IPS DF 19.7 (cell line): ENCODE measurements around the gene KREMEN1.

Source experiments
- DNase-seq: peaks from one replicate; pipeline ENCODE4 v3.0.0-alpha.2; 2013; ENCODE audit warnings: low read depth, low spot score

KREMEN1 gene

DNA sequence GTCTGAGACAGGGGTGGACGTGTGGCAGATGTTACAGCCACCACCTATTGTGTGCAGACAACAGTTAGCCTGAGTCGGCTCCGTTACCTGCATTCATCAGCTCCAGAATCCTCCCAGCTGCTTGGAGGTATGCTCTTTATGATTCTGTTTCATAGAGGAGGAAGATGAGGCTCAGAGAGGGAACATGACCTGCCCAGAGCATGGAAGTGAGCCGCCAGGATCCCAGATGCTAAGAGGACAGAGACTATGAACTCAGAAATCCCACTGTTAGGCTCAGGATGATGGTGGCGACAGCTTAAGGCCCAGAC is 134.4 kb downstream of the KREMEN1 start:
- DNase-seq: no peak

DNA sequence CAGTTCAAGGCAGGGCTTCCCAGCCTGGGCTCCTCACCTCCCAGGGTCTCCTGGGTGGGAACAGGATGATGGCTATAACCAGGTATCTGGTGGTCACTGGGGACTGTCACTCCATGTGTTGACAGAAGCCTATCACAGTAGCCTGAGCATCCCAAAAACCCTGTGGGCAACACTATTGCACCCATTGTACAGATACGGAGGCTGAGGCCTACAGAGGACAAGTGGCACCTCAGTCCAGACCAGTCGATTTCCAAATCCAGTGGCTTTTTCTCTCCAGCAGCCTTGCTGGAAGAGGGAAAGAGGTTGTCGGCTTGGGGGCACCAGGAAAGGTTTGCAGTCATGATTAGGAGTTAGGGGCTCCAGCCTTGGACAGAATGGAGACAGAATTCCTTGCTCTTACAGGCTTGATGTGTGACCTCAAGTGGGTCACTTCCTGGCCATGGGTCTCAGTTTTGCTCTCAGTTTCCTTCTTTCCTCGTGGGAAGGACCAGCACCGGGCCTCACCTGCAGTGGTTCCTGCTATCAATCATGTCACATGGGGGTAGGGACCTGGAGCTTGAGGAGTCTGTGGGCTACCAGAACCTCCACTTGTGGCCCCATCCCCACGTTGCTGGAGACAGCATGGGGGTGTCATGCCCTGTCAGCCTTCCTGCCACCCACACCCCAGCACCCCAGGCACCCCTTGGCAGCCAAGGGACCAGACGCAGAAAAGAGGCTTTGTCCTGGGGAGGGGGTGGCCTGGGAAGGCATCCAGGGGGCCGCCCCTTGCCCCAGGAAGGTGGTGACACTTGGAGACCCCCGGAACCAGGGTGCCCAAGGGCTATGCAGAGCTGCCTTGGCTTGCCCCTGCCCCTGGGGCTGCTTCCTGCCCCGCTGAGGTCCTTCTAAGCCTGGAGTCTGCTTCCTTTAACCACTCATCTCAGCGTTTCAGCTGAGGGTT is 135.0 kb downstream of the KREMEN1 start:
- DNase-seq: no peak

DNA sequence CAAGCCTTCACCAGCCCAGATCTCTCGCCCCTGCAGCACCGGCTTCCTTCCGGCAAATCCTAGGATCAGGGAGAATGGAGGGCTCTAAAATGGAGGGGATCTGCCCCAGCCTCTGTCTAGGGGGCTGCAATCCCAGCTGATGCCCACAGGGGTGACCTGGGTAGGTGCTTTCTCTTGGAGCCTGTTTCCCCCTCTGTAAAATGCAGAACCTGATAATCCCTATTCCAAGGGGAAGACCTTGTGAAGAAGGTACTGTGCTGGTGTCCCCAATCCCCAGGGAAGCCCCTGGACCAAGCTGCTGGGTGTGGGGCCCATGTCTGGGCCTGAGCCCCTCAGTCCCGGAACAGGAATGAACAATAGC is 135.6 kb downstream of the KREMEN1 start:
- DNase-seq: no peak

DNA sequence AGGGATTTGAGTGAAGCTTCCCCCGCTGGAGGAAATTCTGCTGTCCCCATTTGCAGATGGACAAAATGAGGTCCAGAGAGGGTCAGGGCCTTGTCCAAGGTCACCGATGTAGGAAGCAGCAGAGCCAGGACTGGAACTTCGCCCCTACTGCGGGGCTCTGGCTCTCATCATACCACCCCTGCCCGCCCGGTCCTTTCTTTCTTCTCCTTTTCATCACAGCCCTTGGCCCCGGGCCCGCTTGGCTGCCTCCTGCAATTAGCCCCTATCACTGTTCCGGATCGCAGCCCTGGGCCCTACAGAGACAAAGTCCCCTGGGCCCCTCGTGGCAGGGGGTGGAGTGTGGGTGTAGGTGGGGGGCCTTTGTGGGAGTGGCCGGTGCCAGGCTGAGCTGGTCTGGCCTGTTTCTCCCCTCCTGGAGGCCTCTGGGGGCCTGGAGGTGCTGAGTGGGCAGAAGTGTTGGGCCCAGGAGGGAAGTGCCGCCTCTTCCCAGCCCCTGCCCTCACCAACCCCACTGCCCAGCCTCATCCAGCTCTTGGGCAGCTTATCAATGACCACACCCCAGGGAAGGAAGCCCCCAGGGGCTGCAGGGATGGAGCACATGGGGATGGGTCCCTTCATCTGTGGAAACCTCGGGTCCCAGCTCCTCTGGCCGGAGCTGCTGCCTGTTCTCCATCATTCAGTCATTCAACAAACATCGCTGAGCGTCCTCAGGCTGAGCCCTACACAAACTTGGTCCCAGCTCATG is 136.2 kb downstream of the KREMEN1 start:
- DNase-seq: no peak

DNA sequence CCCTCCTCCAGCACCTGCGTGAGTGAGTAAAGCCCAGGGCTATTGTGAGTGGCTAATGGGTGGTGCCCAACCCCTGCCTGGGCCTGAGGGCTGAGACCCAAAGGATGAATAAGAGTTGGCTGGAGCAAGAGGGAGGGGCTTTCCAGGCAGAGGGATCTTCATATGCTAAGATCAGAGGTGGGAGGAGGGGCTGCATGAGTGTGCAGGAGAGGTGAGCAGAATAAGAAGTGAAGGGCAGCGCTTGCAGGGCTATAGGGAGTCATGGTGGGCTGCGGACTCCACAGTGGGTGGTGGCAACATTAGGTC is 136.7 kb downstream of the KREMEN1 start:
- DNase-seq: no peak

DNA sequence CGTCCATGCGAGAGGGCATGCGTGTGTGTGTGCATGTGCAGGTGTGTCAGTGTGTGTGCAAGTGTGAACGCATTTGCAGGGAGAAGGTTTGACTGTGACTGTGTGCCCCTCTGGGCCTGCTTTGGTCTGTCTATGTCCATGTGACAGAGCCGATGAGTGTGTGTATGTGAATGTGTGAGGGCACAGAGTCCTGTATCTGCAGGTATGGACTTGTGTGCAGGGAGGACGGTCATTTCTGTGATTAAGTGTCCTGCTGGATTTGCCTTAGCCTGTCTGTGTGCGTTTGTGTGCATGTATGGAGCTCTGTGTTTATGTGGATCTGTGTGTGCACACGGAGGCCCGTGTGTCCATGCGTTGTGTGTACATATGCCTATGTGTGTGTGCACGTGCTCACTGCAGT is 138.2 kb downstream of the KREMEN1 start:
- no peak for DNase-seq

DNA sequence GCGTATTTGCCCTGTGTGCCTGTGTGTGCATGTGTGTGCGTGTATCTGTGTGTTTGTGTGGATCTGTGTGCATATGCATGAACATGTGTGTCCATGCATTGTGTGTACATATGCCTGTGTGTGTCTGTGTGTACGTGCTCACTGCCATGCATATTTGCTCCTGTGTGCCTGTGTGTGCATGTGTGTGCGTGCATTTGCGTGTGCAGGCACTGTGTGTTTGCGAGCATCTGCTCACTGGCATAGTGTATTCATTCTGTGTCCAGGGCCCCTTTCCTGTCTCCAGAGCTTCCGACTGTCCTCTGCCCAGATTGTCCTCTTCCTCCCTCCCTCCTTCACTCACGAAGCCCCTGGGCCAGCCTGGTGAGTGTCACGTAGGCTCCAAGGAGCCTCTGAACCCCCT is 138.6 kb downstream of the KREMEN1 start:
- DNase-seq: no peak

DNA sequence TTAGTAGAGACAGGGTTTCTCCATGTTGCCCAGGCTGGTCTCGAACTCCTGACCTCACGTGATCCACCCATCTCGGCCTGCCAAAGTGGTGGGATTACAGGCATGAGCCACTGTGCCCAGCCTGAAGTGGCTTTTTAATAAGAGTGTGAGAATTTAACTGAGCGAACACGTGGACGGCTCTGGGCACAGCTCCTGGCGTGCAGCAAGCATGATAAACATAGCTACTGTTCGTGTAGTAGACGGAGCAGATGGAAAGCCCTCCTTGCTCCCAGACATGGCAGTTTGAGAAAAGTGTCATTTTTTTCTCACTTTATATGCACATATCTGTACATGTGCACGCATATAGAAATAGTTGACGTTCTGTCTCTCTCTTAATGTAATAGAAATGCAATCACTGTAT is 139.9 kb downstream of the KREMEN1 start:
- no peak for DNase-seq

DNA sequence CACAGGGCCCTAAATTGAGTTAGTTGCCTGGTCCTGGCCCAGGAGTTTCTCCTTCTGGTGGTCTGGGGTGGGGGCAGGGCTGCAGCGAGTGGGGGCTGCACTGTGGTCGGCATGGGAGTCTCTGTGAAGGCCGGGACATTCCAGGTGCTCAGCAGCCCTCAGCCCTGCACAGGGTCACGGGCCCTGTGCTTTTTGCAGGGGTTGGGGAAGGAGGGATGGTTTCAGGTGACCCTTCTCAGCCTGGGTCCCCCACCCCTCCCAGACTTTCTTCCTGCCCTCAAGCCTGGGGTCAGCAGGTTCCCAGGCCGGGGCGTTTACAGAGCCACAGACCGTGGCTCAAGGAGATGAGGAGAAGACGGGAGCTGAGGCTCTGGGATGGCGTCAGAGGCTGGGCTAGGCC is 140.7 kb downstream of the KREMEN1 start:
- no peak for DNase-seq

DNA sequence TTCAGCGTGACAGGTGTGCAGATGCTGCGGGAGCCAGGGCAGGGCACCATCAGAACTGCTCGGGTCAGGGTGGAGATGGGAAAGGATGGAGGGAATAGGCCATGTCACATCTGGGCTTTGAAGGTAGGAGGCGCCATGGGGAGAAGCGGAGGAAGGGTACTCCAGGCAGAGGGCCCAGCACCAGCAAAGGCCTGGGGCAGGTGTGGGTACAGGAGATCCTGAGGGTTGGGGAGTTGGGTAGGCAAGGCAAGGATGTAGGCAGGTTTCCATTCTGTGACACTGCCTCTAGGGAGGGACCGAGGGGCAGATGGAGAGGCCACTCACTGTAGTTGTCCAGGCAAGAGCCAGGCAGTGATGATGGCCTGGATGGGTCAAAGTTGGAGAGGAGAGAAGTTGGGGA is 141.4 kb downstream of the KREMEN1 start:
- DNase-seq: no peak

DNA sequence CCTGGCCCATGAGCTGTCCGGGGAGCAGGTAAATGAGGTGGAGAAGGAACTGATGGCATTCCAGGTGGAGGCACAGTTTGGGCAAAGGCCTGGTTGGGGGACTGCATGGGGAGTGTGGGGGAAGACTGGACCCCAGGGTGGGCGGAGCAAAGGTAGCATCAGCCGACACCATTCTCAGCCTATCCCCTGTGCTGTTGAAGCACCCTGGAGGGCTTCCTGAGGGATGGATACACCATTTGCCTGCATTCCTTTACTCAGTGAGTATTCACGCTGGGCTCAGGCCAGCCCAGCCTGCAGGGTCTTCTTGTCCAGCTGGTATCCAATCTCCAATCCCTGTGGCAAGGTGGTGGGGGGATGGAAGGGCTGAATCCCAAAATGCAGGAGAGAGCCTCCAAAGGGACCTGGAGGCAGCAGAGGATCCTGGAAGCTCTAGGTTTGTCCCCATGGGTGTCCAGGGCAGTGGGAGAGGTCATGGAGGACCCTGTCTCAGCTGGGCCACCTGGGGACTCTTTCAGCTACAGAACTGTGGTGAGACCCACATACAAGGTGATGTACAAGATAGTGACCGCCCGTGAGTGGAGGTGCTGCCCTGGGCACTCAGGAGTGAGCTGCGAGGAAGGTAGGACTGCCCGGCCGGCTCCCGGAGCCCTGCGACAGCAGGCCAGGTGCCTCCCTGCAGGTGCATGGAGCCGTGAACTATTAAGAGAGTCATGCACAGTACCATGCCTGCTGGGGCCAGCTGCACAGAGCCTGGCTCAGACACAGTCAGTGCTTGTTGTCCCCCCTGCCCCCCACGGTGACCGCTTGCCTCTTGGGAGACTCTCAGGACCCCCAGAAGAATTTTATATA is 142.4 kb downstream of the KREMEN1 start:
- DNase-seq: no peak

DNA sequence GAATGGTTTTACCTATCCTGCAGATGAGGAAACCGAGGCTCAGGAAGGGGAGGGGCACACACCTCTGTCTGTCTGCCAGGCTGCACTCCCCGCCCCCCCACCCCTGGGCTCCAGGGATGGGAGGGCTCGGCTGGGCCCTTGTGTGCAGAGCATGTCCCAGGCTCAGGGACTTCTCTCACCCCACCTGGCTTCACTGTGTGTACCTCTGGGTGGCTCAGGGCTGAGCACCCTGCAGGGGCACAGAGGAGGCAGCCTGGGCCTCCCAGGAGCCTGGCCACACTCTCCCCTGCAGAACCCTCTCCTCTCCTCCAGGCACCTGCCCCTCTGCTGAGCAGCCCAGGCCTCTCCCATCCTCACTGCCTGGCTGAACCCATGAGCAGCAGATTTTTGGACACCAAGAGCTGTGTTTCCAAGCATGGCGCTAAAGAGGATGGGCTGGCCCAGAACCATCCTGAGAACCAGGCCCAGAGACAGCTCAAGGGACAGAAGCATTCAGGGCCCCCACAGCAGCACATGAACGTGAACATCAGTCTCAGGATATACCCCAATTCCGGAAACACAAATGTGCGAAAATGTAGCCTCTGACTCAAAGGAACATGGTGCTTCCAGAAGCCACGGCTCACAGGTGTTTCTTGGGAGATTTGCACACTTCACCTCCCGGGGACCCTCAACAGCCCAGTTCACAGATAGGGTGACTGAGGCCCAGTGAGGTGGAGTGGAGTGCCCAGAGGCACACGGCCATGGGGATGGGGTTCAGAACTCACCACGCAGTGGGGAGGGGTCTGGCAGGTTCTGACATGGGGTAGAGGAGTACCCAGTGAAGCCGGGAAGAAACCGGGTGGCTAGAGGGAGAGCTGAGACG is 143.4 kb downstream of the KREMEN1 start:
- no peak for DNase-seq

DNA sequence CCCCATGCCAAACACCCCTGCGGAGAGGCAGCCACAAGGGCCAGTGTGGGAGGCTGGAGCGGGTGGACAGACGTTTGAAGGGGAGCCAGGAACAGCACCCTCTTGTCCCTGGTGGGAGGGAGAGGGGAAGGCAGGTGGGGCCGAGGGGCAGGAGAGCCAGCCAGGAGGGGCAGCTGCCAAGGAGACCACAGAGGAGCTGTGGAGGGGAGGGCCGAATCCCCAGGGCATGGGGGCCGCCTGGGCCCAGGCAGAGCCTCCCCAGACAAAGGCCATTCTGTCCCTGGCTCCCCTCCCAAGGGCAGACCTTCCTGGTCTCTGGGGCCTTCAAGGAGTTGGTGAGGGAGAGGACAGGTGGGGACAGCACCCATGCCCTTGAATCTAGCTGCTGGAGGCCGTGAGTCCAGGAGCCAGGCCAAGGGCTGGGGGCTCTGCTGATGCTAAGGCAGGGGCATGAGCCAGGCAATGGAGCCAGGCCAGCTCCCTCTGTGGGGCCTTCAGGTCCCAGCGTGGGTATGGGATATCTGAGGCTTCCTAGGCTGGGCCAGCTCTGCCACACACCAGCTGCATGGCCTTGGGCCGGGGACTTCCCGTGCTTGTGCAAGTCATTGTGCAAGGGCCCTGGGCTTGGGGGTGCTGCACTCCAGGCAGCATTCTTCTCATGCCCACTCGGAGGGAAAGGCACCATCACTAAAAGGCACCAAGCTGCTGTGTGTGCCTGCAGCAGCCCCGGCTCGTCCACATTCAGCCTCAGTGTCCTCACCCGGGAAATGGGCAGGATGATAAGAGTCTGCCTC is 144.2 kb downstream of the KREMEN1 start:
- no peak for DNase-seq
